Panc1 (cell line): ENCODE results near the gene LSM10. TPM values are rescaled to one million over a fixed set of nuclear protein-coding genes. Genes with fewer than 3 reads are reported as not detected.

Experiments
- ATAC-seq: fragments of 200-7000 bp; cut with Tn5 transposase; 2 replicates; pipeline ENCODE4 v1.9.1; 2020; ENCODE audit warnings: mild to moderate bottlenecking, moderate library complexity
- BruUV-seq: library from RNA; stranded (reverse); fragments of 400-500 nt; replicated peaks from 2 replicates; lab custom pipeline; 2021; lab: Mats Ljungman, UMichigan
- CTCF ChIA-PET: fragments of 300-600 bp; sonication (Branson Sonifier 250); formaldehyde crosslinking; loops from one replicate; lab custom pipeline; 2022; ENCODE audit warnings: antibody characterized with exemption; lab: Charles Lee
- POLR2A ChIA-PET: fragments of 300-600 bp; sonication (Branson Sonifier 250); formaldehyde crosslinking; loops from one replicate; lab custom pipeline; 2022; ENCODE audit warnings: antibody characterized with exemption; lab: Charles Lee
- DNase-seq: peaks from one replicate; pipeline ENCODE4 v3.0.0-alpha.2; 2010; ENCODE audit warnings: low read depth, low spot score
- H3K27ac ChIP-seq: 2 replicates; pipeline ENCODE4 v1.5.1; 2011; ENCODE audit warnings: mild to moderate bottlenecking, low read length, inconsistent platforms
- H3K27me3 ChIP-seq: fragments of 200-500 bp; sonication (Bioruptor generic); 2 replicates; pipeline ENCODE4 v1.6.0; 2014; ENCODE audit warnings: low read length, inconsistent platforms; ENCODE audit not compliant: control insufficient read depth, insufficient read depth
- H3K36me3 ChIP-seq: fragments of 200-500 bp; sonication (Bioruptor generic); 2 replicates; pipeline ENCODE4 v1.5.1; 2014; ENCODE audit warnings: inconsistent platforms, mild to moderate bottlenecking, low read length, moderate library complexity; ENCODE audit not compliant: control insufficient read depth, insufficient read depth
- H3K4me1 ChIP-seq: 2 replicates; pipeline ENCODE4 v1.5.1; 2011; ENCODE audit warnings: inconsistent platforms, mild to moderate bottlenecking, low read length, moderate library complexity; ENCODE audit not compliant: control insufficient read depth, insufficient read depth
- H3K4me3 ChIP-seq, 2 experiments: 2 replicates each; pipeline ENCODE4 v1.5.1; 2011 to 2012; ENCODE audit warnings: low read depth in 2 of 2, low read length in 2 of 2, mild to moderate bottlenecking in 2 of 2, inconsistent platforms in 1 of 2, moderate library complexity in 1 of 2
- H3K9me3 ChIP-seq: fragments of 200-500 bp; sonication (Bioruptor generic); 2 replicates; pipeline ENCODE4 v1.5.1; 2014; ENCODE audit warnings: low read depth, mild to moderate bottlenecking, inconsistent platforms, low read length, moderate library complexity; ENCODE audit not compliant: control insufficient read depth, insufficient read depth
- CTCF ChIP-seq: fragments of 450-650 bp; IDR thresholded peaks from 2 replicates; pipeline ENCODE4 v1.5.1; 2017; ENCODE audit warnings: mild to moderate bottlenecking
- POLR2AphosphoS5 ChIP-seq: IDR thresholded peaks from 2 replicates; pipeline ENCODE4 v1.6.1; 2012; ENCODE audit warnings: mild to moderate bottlenecking, low read depth, low read length, moderate library complexity
- REST ChIP-seq, 2 experiments: IDR thresholded peaks; 2 replicates each; pipeline ENCODE4 v1.6.1; 2011 to 2012; ENCODE audit warnings: low read depth in 2 of 2, control low read depth in 1 of 2, low read length in 1 of 2, mild to moderate bottlenecking in 1 of 2, moderate library complexity in 1 of 2; ENCODE audit not compliant: insufficient read depth in 1 of 2
- SIN3A ChIP-seq: IDR thresholded peaks from 2 replicates; pipeline ENCODE4 v1.6.1; 2012; ENCODE audit warnings: low read depth, mild to moderate bottlenecking, low read length, moderate library complexity, borderline replicate concordance; ENCODE audit not compliant: insufficient read depth
- TCF7L2 ChIP-seq: IDR thresholded peaks from 2 replicates; pipeline ENCODE4 v1.6.1; 2011; ENCODE audit warnings: mild to moderate bottlenecking, low read depth, low read length, inconsistent platforms
- in situ Hi-C: cut with HindIII; loops from 2 replicates; pipeline ENCODE4 v1.10.0; 2016; ENCODE audit warnings: low sequenced_read_pairs, low pct_unique_long_range_greater_than_20kb
- intact Hi-C: fragments of 100-400 bp; cut with micrococcal nuclease; formaldehyde crosslinking; loops from one replicate; pipeline ENCODE4 v1.10.0; 2022; ENCODE audit not compliant: unreplicated experiment
- total RNA-seq: library from RNA; stranded (reverse); gene quantifications from one replicate; pipeline ENCODE4 v1.2.1, GENCODE V29; 2021; ENCODE audit not compliant: unreplicated experiment

The LSM10 gene
- total RNA-seq, 1 experiment from 2014 or later, result 53.7 TPM

GRCh38 chr1:36384542-36385409 is 12.9 kb downstream of the LSM10 start (continued):
- TF ChIP-seq POLR2AphosphoS5, result no peak

GRCh38 chr1:36383240-36383639 is 14.5 kb downstream of the LSM10 start:
- no peaks in the 10 kb centered on the region; the same call in 1 of the 2 replicates for H3K36me3 ChIP-seq
- H3K9me3 ChIP-seq, result no peaks in the 10 kb centered on the region
- peaks cover 39% of the 10 kb centered on the region for H3K4me1 ChIP-seq
- H3K27ac ChIP-seq, result peak overlapping the region; percentile 57; the same call in 1 of the 2 replicates
- no TSS peak for BruUV-seq
- no peak for TF ChIP-seq TCF7L2
- ChIA-PET POLR2A (no interaction called here), CTCF (no interaction called here)
- DNase-seq, result no peak
- ATAC-seq, result no peak
- peak overlapping the region; percentile 90 to 94; a peak in 3 of 4 replicates for H3K4me3 ChIP-seq
- intact Hi-C loops (no loop called here), in situ Hi-C loops (no loop called here)
- H3K27me3 ChIP-seq, result no peaks in the 10 kb centered on the region

- DNase-seq (no peak), ATAC-seq (no peak)
- in situ Hi-C loops (no loop called here), intact Hi-C loops (no loop called here)
- ChIA-PET POLR2A (no interaction called here), CTCF (no interaction called here)
- no peaks in the 10 kb centered on the region for H3K9me3 ChIP-seq
- H3K27me3 ChIP-seq, result no peaks in the 10 kb centered on the region
- no peak overlapping the region for H3K4me3 ChIP-seq
- BruUV-seq, result no TSS peak
- H3K36me3 ChIP-seq, result no peaks in the 10 kb centered on the region; the same call in 1 of the 2 replicates
- peaks cover 44% of the 10 kb centered on the region for H3K4me1 ChIP-seq
- TF ChIP-seq REST (IDR thresholded peaks at IDR 0.05; ENCODE audit: insufficient read depth in 1 of 2, low read depth in 2 of 2, low read length in 1 of 2) (no peak), POLR2AphosphoS5 (no peak), SIN3A (no peak), CTCF (no peak), TCF7L2 (no peak)
- H3K27ac ChIP-seq, result no peak overlapping the region
Observed at GRCh38 chr1:36382669-36383068, 15.0 kb downstream of the LSM10 start.
